DMS79 treated with DMSO at 0.1 percent for 48 hours (cell line): ENCODE data around the gene PPP1R13B.
"Not testable (repeated sequence)": the region's sequence is repeated elsewhere in the genome, so short reads cannot be mapped to it uniquely, and the experiment has no call there.

Source experiments
- DNase-seq: peaks from one replicate; lab custom pipeline; 2025; lab: John Stamatoyannopoulos, UW

PPP1R13B gene

DNA sequence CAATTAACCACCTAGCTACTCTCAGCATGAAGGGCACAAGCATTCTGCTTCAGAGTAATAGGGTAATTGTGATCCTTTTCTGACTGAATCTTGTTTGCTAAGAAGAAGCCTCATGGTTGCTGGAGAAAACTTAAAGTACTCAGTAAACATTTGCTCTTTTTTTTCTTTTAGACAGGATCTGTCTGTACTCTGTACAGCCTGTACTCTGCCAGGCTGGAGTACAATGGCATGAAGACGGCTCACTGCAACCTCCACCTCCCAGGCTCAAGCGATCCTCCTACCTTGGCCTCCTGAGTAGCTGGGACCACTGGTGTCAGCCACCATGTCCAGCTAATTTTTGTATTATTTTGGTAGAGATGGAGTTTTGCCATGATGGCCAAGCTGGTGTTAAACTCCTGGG lies 12.4 kb downstream of the PPP1R13B start:
- DNase-seq = no peak

DNA sequence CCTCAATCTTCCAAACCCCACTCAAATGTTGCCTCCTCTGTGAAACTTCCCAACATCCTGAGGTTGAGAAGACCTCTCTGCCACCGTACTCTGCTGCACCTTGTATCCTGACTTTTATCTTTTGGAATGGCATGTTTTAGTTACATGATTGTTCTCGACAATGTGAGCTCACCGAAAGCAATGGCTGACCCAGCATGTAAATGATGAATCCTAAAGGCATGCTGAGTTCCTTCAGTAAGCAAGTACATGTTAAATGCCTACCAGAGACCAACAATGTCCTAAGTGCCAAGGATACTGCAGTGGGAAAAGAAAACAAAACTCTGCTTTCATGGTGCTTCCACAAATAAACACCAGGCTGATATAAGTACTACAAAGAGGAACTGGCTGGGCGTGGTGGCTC lies 13.7 kb downstream of the PPP1R13B start:
- no peak for DNase-seq

- no peak for DNase-seq
Observed at GRCh38 chr14:103832046-103832445, 15.3 kb downstream of the PPP1R13B start.

- no peak for DNase-seq
Observed at GRCh38 chr14:103830511-103831270, 16.7 kb downstream of the PPP1R13B start.

DNA sequence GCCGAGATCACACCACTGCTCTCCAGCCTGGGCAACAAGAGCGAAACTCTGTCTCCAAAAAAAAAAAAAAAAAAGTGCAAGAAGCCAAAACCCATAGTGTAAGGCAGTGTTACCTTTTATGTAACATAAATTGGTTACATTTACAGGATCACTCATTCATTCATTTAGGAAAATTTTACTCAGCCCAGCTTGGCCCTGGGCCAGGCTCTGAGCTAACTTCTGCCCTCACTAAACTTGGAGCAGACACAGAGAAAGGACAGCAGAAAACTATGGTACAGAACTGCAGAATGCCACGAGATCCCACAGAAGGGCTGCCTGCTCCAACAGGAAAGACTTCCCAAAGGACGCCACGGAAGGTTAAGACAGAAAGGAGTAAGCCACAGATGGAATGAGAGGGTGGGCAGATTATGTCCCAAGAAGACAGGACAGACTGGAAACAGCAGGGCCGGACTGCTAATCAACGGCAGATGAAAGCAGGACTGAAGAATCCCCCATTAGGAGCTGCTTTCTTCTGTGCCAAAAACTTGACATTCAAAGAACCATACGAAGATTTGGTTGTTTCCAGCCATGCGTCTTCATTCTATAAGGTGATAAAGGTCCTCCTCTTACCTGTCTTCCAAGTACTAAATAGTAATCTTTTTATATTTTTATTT lies 18.9 kb downstream of the PPP1R13B start:
- DNase-seq = no peak

DNA sequence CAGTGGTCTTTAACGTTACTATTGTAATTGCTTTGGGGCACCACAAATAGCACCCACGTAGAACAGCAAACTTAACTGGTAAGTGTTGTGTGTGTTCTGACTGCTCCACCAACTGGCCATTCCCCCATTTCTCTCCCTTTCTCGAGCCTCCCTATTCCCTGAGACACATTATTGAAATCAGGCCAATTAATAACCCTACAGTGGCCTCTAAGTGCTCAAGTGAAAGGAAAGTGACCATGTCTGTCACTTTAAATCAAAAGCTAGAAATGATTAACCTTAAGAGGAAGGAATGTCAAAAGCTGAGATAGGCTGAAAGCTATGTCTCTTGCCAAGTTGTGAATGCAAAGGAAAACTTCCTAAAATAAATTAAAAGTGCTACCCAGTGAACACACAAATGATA lies 22.3 kb downstream of the PPP1R13B start:
- DNase-seq = no peak

DNA sequence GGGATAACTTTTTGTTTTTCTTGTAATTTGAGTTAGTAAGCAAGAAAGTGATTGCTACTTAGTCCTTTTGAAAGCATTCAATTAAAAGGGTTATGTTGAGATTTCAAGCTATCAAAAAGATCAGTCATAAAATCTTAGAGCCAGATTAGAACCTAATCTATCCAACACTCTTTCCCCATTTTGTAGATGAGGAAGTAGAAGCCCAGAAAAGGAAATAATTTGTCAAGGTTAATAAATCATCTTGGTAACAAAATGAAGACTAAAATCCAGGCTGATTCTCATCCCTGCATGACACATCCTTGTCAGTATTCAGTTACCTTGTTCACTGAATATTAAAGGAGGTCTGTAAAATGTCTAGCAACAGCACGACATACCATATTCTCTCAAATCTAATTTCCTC lies 26.5 kb downstream of the PPP1R13B start:
- DNase-seq = no peak

DNA sequence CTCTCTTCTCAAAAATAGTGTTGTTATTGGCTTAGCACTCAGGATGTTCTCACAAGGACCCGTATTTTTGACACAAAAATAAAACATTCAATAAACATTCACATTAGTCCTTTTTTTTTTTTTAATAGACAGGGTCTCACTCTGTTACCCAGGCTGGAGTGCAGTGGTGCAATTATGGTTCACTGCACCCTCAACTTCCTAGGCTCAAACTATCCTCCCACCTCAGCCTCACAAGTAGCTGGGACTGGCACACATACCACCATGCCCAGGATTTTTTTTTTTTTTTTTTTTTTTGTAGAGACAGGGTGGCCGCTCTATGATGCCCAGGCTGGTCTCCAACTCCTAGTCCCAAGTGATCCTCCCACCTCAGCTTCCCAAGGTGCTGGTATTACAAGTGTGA lies 27.0 kb downstream of the PPP1R13B start:
- DNase-seq = no peak

DNA sequence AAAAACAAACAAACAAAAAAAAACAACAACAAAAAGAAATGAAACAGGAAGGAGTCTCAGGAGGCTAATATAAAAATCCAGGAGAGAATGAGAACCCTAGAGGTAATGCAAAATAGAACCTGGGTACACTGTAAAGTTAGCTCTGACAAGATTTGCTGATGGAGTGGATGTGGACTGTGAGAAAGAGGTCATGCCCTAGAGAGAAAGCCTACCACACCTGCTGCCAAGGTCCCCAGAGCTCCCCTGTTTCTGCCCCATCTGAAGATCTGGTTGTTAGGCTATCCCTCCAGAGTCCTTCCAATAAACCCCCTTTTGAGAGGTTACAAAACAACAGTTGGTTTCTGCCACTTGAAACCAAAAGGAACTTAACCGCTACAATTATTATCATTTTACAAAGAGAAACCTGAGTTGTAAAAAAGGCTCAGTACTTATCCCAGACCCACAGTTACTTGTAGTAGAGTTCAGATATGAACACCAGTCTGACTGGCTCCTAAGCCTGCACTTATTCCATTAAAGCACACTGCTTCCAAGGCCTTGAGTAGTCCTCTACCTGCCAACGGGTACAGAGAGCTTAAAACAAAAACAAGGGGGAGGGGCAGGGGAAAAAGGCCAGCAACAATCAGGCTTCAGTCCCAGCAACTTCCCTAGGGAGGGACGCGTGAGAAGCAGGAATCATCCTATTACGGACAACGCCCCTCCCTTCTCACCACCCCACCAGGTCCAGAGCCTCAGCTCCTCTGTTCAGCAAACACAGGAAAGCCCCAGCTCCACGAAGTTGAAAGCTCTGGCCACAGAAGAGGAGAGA lies 27.7 kb downstream of the PPP1R13B start:
- peak; percentile 98 for DNase-seq

GRCh38 chr14:103818870-103819269 lies 28.5 kb downstream of the PPP1R13B start:
- DNase-seq = no peak

DNA sequence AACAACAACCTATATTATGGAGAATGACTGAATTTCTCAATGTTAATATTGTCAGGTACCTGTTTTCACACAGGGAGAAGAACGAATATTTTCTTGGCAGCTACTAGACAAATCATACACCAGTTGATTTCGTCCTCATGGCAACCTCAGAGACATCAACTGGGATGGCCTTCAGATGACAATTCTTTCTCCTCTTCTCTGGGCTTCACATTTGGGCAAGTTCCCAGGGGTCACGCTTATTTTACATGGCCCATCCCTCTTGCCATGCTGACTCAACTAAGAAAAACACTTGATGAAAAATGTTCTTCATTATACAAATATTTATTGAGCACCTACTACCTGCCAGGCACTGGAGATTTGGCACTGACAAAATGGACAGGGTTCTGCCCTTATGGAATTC lies 29.0 kb downstream of the PPP1R13B start:
- no peak for DNase-seq

- no peak for DNase-seq
Observed at GRCh38 chr14:103817595-103817994, 29.8 kb downstream of the PPP1R13B start.

GRCh38 chr14:103816991-103817390 lies 30.4 kb downstream of the PPP1R13B start:
- DNase-seq = no peak

DNA sequence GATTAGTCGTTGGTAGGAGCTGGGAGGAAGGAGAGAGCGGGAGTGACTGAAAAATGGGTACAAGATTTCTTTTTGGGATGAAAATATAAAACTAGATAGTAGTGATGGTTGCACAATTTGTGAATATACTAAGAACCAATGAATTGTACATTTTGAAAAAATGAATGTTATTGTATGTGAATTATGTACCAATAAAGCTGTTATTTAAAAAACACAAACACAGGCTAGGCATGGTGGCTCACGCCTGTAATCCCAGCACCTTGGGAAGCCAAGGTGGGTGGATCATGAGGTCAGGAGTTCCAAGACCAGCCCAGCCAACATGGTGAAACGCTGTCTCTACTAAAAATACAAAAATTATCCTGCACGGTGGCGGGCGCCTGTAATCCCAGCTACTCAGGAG lies 32.1 kb downstream of the PPP1R13B start:
- no peak for DNase-seq

DNA sequence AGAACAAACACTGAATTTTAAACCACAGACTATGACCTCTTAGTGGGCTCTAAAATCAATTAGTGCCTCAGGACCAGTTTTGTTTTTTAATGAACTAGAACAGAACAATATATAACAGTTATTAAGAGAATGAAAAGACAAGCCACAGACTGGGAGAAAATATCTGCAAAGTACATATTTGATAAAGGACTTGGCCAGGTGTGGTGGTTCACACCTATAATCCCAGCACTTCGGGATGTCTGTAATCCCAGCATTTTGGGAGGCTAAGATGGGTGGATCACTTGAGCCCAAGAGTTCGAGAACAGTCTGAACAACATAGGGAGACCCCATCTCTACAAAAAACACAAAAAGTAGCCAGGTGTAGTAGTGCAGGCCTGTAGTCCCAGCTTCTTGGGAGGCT lies 36.2 kb downstream of the PPP1R13B start:
- DNase-seq = no peak

DNA sequence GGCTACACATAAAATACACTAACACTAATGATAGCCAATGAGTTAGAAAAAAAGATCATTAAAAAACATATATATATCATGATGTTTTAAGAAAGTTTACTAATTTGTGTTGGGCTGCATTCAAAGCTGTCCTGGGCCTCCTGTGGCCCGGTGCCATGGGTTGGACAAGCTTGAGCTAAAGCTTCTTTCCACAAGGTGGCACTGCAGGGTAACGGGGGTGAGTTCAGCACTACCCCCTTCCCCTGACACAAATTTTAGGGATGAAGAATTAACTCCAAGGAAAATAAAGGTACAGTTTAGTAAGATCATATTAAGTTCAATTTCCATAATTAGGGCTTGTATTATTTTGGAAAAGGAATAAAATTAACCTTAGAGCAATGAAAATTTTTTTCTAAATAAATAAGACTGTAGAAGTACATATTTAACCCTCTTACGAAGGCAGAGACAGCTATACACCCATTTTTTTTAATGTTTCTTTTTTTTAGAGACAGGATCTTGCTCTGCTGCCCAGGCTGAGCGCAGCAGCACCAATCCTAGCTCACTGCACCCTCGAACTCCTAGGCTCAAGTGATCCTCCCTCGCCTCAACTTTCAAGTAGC lies 38.9 kb downstream of the PPP1R13B start:
- DNase-seq = peak; percentile 78

DNA sequence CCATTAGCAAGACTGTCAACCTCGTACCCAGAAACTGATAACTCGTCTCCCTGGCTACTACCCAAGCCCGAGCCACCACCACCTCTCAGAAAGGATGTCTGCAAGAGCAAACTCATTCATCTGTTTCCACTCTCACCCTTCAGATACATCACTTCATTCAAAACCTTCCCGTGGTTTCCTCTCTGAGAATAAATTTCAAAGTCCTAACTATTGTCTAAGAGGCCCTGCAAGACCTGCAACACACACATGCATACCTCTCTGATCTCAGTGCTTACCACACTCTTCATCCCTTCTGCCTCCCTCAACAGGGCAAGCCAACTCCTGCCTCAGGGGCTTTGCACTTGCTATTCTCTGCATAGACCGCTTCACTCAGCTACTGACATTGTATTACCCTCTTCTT lies 40.6 kb downstream of the PPP1R13B start:
- no peak for DNase-seq

GRCh38 chr14:103805708-103806107 lies 41.7 kb downstream of the PPP1R13B start:
- no peak for DNase-seq

- no peak for DNase-seq
Observed at GRCh38 chr14:103803661-103804060, 43.7 kb downstream of the PPP1R13B start.

GRCh38 chr14:103802356-103802755 lies 45.0 kb downstream of the PPP1R13B start:
- no peak for DNase-seq

- peak; percentile 76 for DNase-seq
Observed at GRCh38 chr14:103801459-103801858, 45.9 kb downstream of the PPP1R13B start.

GRCh38 chr14:103793192-103793591 lies 54.2 kb downstream of the PPP1R13B start:
- DNase-seq = not testable (repeated sequence)

DNA sequence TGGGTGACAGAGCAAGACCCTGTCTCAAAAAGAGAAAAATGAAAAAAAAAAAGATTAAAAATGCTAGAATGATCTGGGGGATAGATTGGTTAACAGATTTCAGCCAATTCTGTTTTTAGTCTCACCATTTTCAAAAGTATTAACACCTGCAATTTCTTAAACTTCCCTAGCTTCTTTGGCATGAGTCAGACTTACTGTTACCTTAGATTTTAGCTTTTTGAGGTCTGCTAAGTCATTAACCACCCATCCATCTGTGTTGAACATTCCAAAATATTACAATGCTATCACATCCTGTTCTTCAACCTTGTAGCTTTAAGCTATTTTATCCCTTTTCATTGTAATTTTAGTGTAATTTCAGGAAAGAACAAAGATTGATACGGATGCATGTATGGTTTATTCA lies 59.3 kb downstream of the PPP1R13B start:
- DNase-seq = no peak
